Lower leg skin (tissue), 4 donors: ENCODE results near the gene SLC35B4. TPM values are rescaled to one million over a fixed set of nuclear protein-coding genes. Genes with fewer than 3 reads are reported as not detected.

ENCODE experiments used
- DNase-seq, 2 donors: peaks; one replicate each; pipeline ENCODE4 v3.0.0-alpha.2; 2019; ENCODE audit warnings: low spot score in 2 of 2
- H3K4me3 ChIP-seq: fragments of 200-600 bp; sonication (generic); 2 replicates; pipeline ENCODE4 v1.5.1; 2017; ENCODE audit warnings: mild to moderate bottlenecking, low read depth; ENCODE audit not compliant: poor library complexity, severe bottlenecking
- CTCF ChIP-seq, 3 donors: fragments of 450-650 bp; IDR thresholded peaks; one replicate each; pipeline ENCODE4 v1.5.1; 2016; ENCODE audit warnings: antibody characterized with exemption in 3 of 3, mild to moderate bottlenecking in 3 of 3, moderate library complexity in 2 of 3
- POLR2A ChIP-seq, 2 donors: fragments of 450-650 bp; IDR thresholded peaks; one replicate each; pipeline ENCODE4 v1.6.1; 2016 to 2017; ENCODE audit warnings: antibody characterized with exemption in 2 of 2, mild to moderate bottlenecking in 1 of 2, moderate library complexity in 1 of 2
- WGBS, 2 donors: methylation state at CpG; one replicate each; pipeline ENCODE4 v1.1.5; 2018; 5-methylcytosine and 5-hydroxymethylcytosine counted together
- intact Hi-C: fragments of 100-400 bp; cut with DNase I; formaldehyde crosslinking; loops from one replicate; pipeline ENCODE4 v1.15.0; 2023; ENCODE audit warnings: low total_unique reads
- total RNA-seq, 4 donors: library from RNA; depleted of rRNA; stranded (reverse); fragments of >200 nt; gene quantifications; one replicate each; pipeline ENCODE4 v1.1.0, GENCODE V29; 2016

The SLC35B4 gene
- total RNA-seq, result 1 to 10 TPM; 2.1 to 5.8 (median 2.9) TPM

GRCh38 chr7:134316539-134317344 is at the start of gene SLC35B4:
Gene SLC35B4 (minus strand): TSS chr7:134316930. CDS start chr7:134316751, 179 bp downstream.
- TF ChIP-seq POLR2A (IDR thresholded peaks at IDR 0.05), result no peak
- TF ChIP-seq CTCF (IDR thresholded peaks at IDR 0.05), result no peak
- intact Hi-C loops, result no loop called here
- H3K4me3 ChIP-seq, result peak within 1 kb of the TSS; percentile 86
- WGBS, 2 donors, result 1% methylated on average over 33 to 55 of the region's 69 CpGs
- DNase-seq, result peak; percentile 95 to 99

GRCh38 chr7:134366481-134366880 is 49.8 kb upstream of the SLC35B4 start:
- intact Hi-C loops, result no loop called here
- no peak overlapping the region for H3K4me3 ChIP-seq
- TF ChIP-seq POLR2A (IDR thresholded peaks at IDR 0.05) (no peak), CTCF (IDR thresholded peaks at IDR 0.05) (no peak)
- no peak for DNase-seq
- 81 to 92% methylated on average over 1 of the region's 1 CpG for WGBS, 2 donors

- no peak overlapping the region for H3K4me3 ChIP-seq
- no peak for DNase-seq
- 65 to 84% methylated on average over 6 of the region's 6 CpGs for WGBS, 2 donors
- no peak for TF ChIP-seq POLR2A (IDR thresholded peaks at IDR 0.05)
- TF ChIP-seq CTCF (IDR thresholded peaks at IDR 0.05), result no peak
- intact Hi-C loops, result no loop called here
These were observed 48.8 kb upstream of the SLC35B4 start for GRCh38 chr7:134365341-134366054.

- TF ChIP-seq POLR2A (IDR thresholded peaks at IDR 0.05), result no peak
- TF ChIP-seq CTCF (IDR thresholded peaks at IDR 0.05), result no peak
- DNase-seq, result no peak
- intact Hi-C loops, result no loop called here
- no peak overlapping the region for H3K4me3 ChIP-seq
These were observed 47.9 kb upstream of the SLC35B4 start for GRCh38 chr7:134364619-134365037.

GRCh38 chr7:134362587-134363483 is 46.1 kb upstream of the SLC35B4 start:
- TF ChIP-seq CTCF (IDR thresholded peaks at IDR 0.05) (no peak), POLR2A (IDR thresholded peaks at IDR 0.05) (no peak)
- WGBS, 2 donors, result 78 to 80% methylated on average over 8 of the region's 8 CpGs
- intact Hi-C loops, result no loop called here
- DNase-seq, result peak in 1 of 2 donors; percentile 23
- no peak overlapping the region for H3K4me3 ChIP-seq
